SK-N-MC (cell line): ENCODE data around the gene IPPK.
A peak's percentile ranks its signal among the peaks of the same experiment; 100 is the strongest.

Source experiments
- DNase-seq: peaks from one replicate; pipeline ENCODE4 v3.0.0-alpha.2; 2011; ENCODE audit warnings: low read depth, low spot score
- H3K27ac ChIP-seq: fragments of 200-600 bp; sonication (generic); 2 replicates; pipeline ENCODE4 v1.5.1; 2016; ENCODE audit warnings: mixed run types
- H3K36me3 ChIP-seq: fragments of 200-600 bp; sonication (generic); 2 replicates; pipeline ENCODE4 v1.6.1; 2017; ENCODE audit warnings: antibody characterized with exemption, low read length, mixed read lengths; ENCODE audit not compliant: insufficient read depth
- H3K4me3 ChIP-seq: fragments of 200-600 bp; sonication (generic); 2 replicates; pipeline ENCODE4 v1.5.1; 2016
- H3K9ac ChIP-seq: fragments of 200-600 bp; sonication (generic); 2 replicates; pipeline ENCODE4 v1.8.0; 2017; ENCODE audit warnings: mixed run types, mixed read lengths; ENCODE audit not compliant: insufficient read length
- H3K9me3 ChIP-seq: fragments of 200-600 bp; sonication (generic); 2 replicates; pipeline ENCODE4 v1.6.1; 2017; ENCODE audit warnings: low read depth, mild to moderate bottlenecking, antibody characterized with exemption, low read length, moderate library complexity, mixed read lengths
- EZH2 ChIP-seq: fragments of 200-600 bp; sonication (generic); IDR thresholded peaks from one replicate; pipeline ENCODE4 v1.6.1; 2017; ENCODE audit warnings: antibody characterized with exemption
- FOXP2 ChIP-seq: optimal IDR thresholded peaks from 2 replicates; pipeline ENCODE3; 2011; ENCODE audit warnings: mild to moderate bottlenecking, moderate library complexity; ENCODE audit not compliant: insufficient read depth; ENCODE audit errors: extremely low read length, control extremely low read depth
- POLR2AphosphoS5 ChIP-seq: IDR thresholded peaks from 2 replicates; pipeline ENCODE4 v1.6.1; 2012; ENCODE audit warnings: mild to moderate bottlenecking, low read depth, low read length, borderline replicate concordance

Gene IPPK

DNA sequence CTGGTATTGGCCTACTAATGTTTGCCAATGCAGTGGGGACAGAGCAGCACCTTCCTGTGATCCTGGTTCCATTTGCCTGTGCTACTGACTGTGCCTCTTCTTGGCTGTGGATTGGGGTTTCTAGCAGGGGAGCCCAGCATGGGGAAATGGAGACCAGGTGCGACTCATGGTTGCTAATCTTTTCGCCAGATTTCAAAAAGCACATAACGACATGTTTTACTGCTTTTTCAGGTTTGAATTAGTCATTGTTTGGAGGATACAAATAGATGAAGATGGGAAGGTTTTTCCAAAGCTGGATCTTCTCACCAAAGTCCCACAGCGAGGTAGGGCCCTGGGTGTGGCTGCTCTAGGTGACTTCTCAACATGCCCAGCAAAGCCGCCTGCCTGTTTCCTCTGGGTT lies 57.6 kb downstream of the IPPK start:
- Histone ChIP-seq H3K27ac (no peak overlapping the region), H3K36me3 (peaks cover 27% of the 10 kb centered on the region; the same call in 1 of the 2 replicates), H3K4me3 (no peak overlapping the region), H3K9ac (no peak overlapping the region), H3K9me3 (no peaks in the 10 kb centered on the region)
- TF ChIP-seq EZH2 (no peak), POLR2AphosphoS5 (no peak), FOXP2 (no peak)
- no peak for DNase-seq

DNA sequence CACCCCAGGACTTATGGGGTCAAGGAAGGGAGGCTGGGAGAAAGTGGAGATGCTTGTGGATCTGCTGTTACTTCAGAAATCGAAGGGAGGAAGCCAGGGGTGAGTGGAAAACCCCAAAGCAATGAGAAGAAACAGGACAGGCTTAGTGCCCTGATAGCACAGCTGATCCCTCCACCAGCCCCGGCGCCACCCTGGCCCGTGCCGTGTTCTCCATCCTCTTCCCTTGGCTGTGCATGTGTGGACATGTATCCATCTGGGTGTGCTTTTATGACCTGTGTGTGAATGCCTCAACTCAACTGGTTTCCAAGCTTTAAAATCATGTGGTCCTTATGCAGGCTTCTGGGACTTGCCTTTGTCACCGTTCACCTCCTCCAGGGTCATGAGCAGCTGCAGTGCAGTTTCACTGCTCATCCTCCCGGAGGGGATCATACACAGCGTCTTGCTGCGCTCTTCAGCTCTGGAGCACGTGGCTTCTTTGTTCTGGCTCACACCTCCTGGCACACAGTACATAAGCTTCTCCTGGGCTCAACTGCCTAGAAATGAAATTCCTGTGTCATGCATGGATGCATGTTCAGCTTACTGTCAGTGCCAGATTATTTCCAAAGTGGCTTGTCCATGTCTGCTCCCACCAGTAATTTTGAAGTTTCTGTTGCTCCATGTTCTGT lies 58.2 kb downstream of the IPPK start:
- Histone ChIP-seq H3K36me3 (peaks cover 27% of the 10 kb centered on the region; the same call in 1 of the 2 replicates), H3K27ac (no peak overlapping the region), H3K9ac (no peak overlapping the region)

DNA sequence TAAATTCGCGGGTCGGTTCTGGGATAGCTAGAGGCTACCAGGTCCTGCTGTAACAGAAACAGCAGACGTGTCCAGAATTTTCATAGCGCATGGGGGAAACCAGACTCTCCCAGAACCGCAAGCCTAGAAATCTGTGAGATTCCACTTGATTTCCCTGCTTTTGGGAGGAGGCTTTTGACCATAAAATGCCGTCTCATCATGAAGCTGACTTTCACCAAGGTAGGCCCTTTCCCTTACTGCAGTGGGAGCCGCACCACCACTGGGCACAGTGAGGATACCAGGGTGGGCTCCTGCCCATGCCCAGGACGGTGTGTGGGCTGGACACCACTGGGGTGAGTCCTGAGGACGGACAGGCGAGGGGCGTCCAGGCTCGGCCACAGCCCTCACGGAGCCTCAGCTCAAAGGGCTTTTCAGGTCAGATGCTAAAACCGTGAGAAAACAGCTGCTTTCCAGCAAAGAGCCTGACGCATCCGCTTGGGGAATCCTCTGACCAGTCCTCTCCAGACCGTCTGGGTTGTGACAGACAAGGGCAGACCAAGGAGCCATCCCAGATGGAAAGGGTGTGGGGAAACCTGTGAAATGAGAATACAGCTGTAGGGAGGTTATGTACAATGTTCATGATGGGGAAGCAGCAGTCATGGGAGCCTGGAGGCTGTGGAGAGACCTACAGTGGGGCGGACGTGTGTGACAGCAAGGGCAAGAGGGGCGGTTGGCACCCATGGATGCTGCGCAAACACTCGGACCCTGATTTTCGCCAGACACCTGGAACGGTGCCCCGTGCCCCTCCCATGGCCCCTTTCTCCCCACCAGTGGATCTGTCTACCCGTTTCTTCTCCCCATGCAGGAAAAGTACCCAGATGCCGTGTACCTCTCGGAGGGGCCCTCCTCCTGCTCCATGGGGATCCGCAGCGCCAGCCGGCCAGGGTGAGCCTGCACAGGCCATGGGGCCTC lies 59.2 kb downstream of the IPPK start:
- Histone ChIP-seq H3K4me3 (no peak overlapping the region), H3K36me3 (peaks cover 27% of the 10 kb centered on the region; the same call in 1 of the 2 replicates), H3K27ac (0 out of 2 replicates have a peak overlapping the region, but pooled peaks have one; percentile 9), H3K9ac (no peak overlapping the region), H3K9me3 (no peaks in the 10 kb centered on the region)
- no peak for DNase-seq
- TF ChIP-seq EZH2 (no peak), FOXP2 (no peak), POLR2AphosphoS5 (no peak)

More for the DNA sequence above, 58.2 kb downstream of the IPPK start:
- no peaks in the 10 kb centered on the region for H3K9me3 ChIP-seq
- DNase-seq = no peak
- TF ChIP-seq EZH2 = no peak
- no peak overlapping the region for H3K4me3 ChIP-seq

DNA sequence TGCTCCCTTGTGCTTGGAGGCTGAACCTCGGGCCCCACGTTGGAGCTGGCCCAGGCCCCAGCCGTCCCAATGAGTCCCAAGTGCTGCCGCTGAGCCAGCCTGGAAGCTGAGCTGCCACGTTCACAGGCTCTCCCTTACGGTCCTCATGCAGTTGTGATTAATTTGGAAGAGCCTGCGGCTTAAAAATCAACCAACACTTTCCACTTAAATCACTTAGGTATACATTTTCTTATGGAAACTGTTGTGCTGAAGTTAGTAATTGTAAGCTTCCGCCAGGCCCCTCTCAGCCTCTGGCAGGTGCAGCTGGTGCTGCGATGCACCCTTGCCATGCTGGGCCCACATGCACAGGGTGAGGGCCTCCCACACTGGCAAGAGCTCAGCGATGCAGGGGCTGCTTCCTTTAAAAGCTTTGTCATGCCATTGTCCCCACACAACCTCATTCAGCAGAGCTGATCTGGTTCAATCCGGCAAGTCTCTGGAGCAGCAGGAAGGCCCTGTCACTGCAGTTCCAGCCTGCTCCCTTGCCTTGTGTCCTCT lies 61.0 kb downstream of the IPPK start:
- Histone ChIP-seq H3K36me3 (peaks cover 21% of the 10 kb centered on the region; the same call in 1 of the 2 replicates), H3K27ac (peak overlapping the region; percentile 77), H3K4me3 (no peak overlapping the region), H3K9ac (peak overlapping the region; percentile 12), H3K9me3 (no peaks in the 10 kb centered on the region; the same call in 1 of the 2 replicates)
- no peak for DNase-seq
- TF ChIP-seq POLR2AphosphoS5 (no peak), EZH2 (no peak), FOXP2 (no peak)

DNA sequence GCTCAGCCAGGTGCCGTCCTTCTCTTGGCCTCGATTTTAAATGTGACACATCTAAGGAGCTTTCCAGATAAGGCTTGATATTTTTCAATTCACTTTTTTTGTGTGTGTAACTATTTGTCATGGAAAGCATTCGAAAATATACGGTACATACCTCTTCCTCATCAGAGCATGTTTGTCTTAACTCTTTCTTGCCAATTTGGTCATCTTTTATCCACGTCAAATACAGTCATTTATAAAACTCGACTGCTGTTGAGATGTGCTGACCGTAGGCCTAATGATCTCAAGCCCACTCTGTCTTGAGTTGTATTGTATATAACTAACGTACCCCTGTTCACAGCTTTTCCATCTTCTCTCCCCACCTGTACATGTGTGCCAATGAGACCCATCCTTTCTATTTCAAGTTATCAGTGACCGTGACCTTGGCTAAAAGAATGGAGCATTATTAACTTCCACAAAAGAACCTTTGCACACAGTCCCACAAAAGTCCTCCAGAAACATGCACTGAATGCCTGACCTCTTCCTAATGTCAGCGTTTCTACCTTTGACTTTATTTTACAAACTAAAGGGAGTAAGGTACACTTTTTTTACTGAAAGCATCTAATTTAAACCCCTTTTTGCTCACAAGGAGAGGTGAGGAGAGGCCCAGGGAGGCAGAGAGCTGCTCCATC lies 61.6 kb downstream of the IPPK start:
- H3K9ac ChIP-seq = peak overlapping the region; percentile 12
- no peak for DNase-seq
- H3K9me3 ChIP-seq = no peaks in the 10 kb centered on the region; the same call in 1 of the 2 replicates
- H3K4me3 ChIP-seq = peak overlapping the region; percentile 48
- H3K36me3 ChIP-seq = peaks cover 15% of the 10 kb centered on the region; the same call in 1 of the 2 replicates
- no peak for TF ChIP-seq EZH2
- TF ChIP-seq POLR2AphosphoS5 = no peak
- TF ChIP-seq FOXP2 = no peak
- peak overlapping the region; percentile 77 for H3K27ac ChIP-seq

DNA sequence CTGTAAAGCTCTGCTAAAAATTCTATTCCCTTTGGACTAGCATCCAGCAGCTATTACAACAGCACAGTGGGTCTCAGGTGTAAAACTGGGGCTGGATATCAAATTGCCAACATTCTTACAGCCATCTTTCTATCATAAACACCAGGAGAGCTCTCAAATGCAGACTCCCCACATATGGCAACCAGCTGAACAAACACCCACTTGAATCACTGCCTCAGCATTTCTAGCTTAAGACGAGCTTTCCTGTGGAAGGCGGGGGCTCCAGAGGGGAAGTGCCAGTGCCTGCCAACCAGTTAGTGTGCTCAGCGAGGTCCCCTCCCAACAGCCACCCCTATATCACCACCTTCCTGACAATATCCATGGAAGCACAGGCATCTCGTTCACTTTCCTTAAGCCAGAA lies 62.2 kb downstream of the IPPK start:
- no peak overlapping the region for H3K9ac ChIP-seq
- no peaks in the 10 kb centered on the region; the same call in 1 of the 2 replicates for H3K9me3 ChIP-seq
- peak overlapping the region; percentile 48 for H3K4me3 ChIP-seq
- peak; percentile 69 for DNase-seq
- peaks cover 10% of the 10 kb centered on the region; the same call in 1 of the 2 replicates for H3K36me3 ChIP-seq
- peak overlapping the region; percentile 77 for H3K27ac ChIP-seq
- no peak for TF ChIP-seq EZH2
- TF ChIP-seq POLR2AphosphoS5 = no peak
- no peak for TF ChIP-seq FOXP2

DNA sequence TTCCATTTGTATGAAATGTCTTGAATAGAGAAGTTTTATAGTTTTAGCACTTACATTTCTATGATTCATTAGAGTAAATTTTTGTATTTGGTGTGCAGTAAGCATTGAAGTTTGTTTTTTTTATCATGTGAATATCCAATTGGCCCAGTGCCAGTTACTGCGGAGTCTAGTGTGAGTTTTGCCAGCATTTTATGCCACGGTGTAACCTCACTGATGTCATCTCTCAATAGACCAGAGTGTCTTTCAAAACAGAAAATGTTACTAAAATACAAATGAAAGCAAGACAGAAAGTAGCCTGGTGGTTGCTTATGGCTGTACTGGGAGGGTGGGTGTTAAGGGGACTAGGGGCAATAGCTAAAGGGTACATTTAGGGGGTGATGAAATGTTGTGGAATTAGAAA lies 62.8 kb downstream of the IPPK start:
- H3K36me3 ChIP-seq = peaks cover 8% of the 10 kb centered on the region; the same call in 1 of the 2 replicates
- H3K27ac ChIP-seq = peak overlapping the region; percentile 77
- H3K9ac ChIP-seq = no peak overlapping the region
- H3K4me3 ChIP-seq = peak overlapping the region; percentile 48
- H3K9me3 ChIP-seq = no peaks in the 10 kb centered on the region; the same call in 1 of the 2 replicates
- no peak for TF ChIP-seq EZH2
- no peak for TF ChIP-seq POLR2AphosphoS5
- no peak for TF ChIP-seq FOXP2
- DNase-seq = peak; percentile 26

DNA sequence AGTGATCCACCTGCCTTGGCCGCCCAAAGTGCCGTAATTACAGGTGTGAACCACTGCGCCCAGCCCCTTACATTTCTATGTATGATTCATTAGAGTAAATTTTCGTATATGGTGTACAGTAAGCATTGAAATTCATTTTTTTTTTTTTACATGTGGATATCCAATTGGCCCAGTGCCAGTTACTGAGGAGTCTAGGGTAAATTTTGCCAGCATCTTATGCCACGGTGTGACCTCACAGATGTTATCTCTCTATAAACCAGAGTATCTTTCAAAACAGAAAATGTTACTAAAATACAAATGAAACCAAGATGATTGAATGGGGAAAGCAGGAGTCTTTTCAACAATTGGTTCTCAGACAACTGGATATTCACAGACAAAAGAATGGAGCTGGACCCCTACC lies 64.7 kb downstream of the IPPK start:
- Histone ChIP-seq H3K27ac (no peak overlapping the region), H3K36me3 (0 out of 2 replicates have a peak, but pooled peaks cover 6% of the 10 kb centered on the region), H3K9me3 (no peaks in the 10 kb centered on the region; the same call in 1 of the 2 replicates), H3K4me3 (no peak overlapping the region), H3K9ac (no peak overlapping the region)
- no peak for TF ChIP-seq EZH2
- no peak for TF ChIP-seq FOXP2
- no peak for TF ChIP-seq POLR2AphosphoS5
- no peak for DNase-seq
